ENCODE results near the gene MON2. TPM values are rescaled to one million over a fixed set of nuclear protein-coding genes. Genes with fewer than 3 reads are reported as not detected.
A peak's percentile ranks its signal among the peaks of the same experiment; 100 is the strongest.
"Not testable (repeated sequence)": the region's sequence is repeated elsewhere in the genome, so short reads cannot be mapped to it uniquely, and the experiment has no call there.

Gene MON2
- total RNA-seq, 1 experiment from 2014 or later = 17.4 TPM

- DNase-seq (ENCODE audit: low read depth in 1 of 2, low spot score in 2 of 2); H3K4me1 ChIP-seq (replicated peaks): not testable (repeated sequence)
These were observed 47.5 kb downstream of the MON2 start for GRCh38 chr12:62514080-62514479.

GRCh38 chr12:62516927-62517326, 50.3 kb downstream of the MON2 start:
- H3K27ac ChIP-seq = no peak overlapping the region
- H3K4me1 ChIP-seq (replicated peaks) = no peaks in the 10 kb centered on the region; the same call in 1 of the 2 replicates
- no peak for DNase-seq (ENCODE audit: low read depth in 1 of 2, low spot score in 2 of 2)
- H3K4me3 ChIP-seq = no peak overlapping the region
- H3K36me3 ChIP-seq = peaks cover 62% of the 10 kb centered on the region
- H3K9me3 ChIP-seq (replicated peaks) = no peaks in the 10 kb centered on the region
- H3K27me3 ChIP-seq (replicated peaks) = no peaks in the 10 kb centered on the region

More at GRCh38 chr12:62514080-62514479, 47.5 kb downstream of the MON2 start:
- not testable (repeated sequence) for H3K4me3 ChIP-seq; H3K9me3 ChIP-seq (replicated peaks); H3K27me3 ChIP-seq (replicated peaks); H3K27ac ChIP-seq
- peaks cover 71% of the 10 kb centered on the region for H3K36me3 ChIP-seq

- Histone ChIP-seq H3K9me3 (replicated peaks) (no peaks in the 10 kb centered on the region), H3K27me3 (replicated peaks) (no peaks in the 10 kb centered on the region), H3K27ac (no peak overlapping the region), H3K4me3 (no peak overlapping the region), H3K36me3 (peaks cover 56% of the 10 kb centered on the region), H3K4me1 (replicated peaks) (no peaks in the 10 kb centered on the region; the same call in 1 of the 2 replicates)
- DNase-seq (ENCODE audit: low read depth in 1 of 2, low spot score in 2 of 2) = no peak
These were observed 51.3 kb downstream of the MON2 start for GRCh38 chr12:62517887-62518286.

GRCh38 chr12:62519043-62519442, 52.4 kb downstream of the MON2 start:
- Histone ChIP-seq H3K9me3 (replicated peaks) (no peaks in the 10 kb centered on the region), H3K4me3 (no peak overlapping the region), H3K27ac (no peak overlapping the region), H3K4me1 (replicated peaks) (no peaks in the 10 kb centered on the region; the same call in 1 of the 2 replicates), H3K36me3 (peaks cover 48% of the 10 kb centered on the region), H3K27me3 (replicated peaks) (no peaks in the 10 kb centered on the region)
- no peak for DNase-seq (ENCODE audit: low read depth in 1 of 2, low spot score in 2 of 2)

GRCh38 chr12:62520361-62520760, 53.7 kb downstream of the MON2 start:
- Histone ChIP-seq H3K4me1 (replicated peaks) (no peaks in the 10 kb centered on the region; the same call in 1 of the 2 replicates), H3K36me3 (peaks cover 42% of the 10 kb centered on the region), H3K27me3 (replicated peaks) (no peaks in the 10 kb centered on the region), H3K27ac (no peak overlapping the region), H3K4me3 (no peak overlapping the region), H3K9me3 (replicated peaks) (no peaks in the 10 kb centered on the region)
- no peak for DNase-seq (ENCODE audit: low read depth in 1 of 2, low spot score in 2 of 2)

GRCh38 chr12:62522984-62523383, 56.4 kb downstream of the MON2 start:
- Histone ChIP-seq H3K4me1 (replicated peaks) (no peaks in the 10 kb centered on the region; the same call in 1 of the 2 replicates), H3K9me3 (replicated peaks) (no peaks in the 10 kb centered on the region), H3K4me3 (no peak overlapping the region), H3K36me3 (peaks cover 34% of the 10 kb centered on the region), H3K27ac (no peak overlapping the region), H3K27me3 (replicated peaks) (no peaks in the 10 kb centered on the region)
- DNase-seq (ENCODE audit: low read depth in 1 of 2, low spot score in 2 of 2) = no peak

- no peak overlapping the region for H3K27ac ChIP-seq
- H3K9me3 ChIP-seq (replicated peaks) = no peaks in the 10 kb centered on the region
- no peak overlapping the region for H3K4me3 ChIP-seq
- DNase-seq (ENCODE audit: low read depth in 1 of 2, low spot score in 2 of 2) = no peak
- no peaks in the 10 kb centered on the region for H3K27me3 ChIP-seq (replicated peaks)
- H3K4me1 ChIP-seq (replicated peaks) = no peaks in the 10 kb centered on the region; the same call in 1 of the 2 replicates
- peaks cover 31% of the 10 kb centered on the region for H3K36me3 ChIP-seq
These were observed 57.0 kb downstream of the MON2 start for GRCh38 chr12:62523619-62524018.

- no peaks in the 10 kb centered on the region for H3K27me3 ChIP-seq (replicated peaks)
- H3K36me3 ChIP-seq = peaks cover 29% of the 10 kb centered on the region
- DNase-seq (ENCODE audit: low read depth in 1 of 2, low spot score in 2 of 2) = no peak
- H3K4me1 ChIP-seq (replicated peaks) = peaks cover 1% of the 10 kb centered on the region
- H3K27ac ChIP-seq = no peak overlapping the region
- no peak overlapping the region for H3K4me3 ChIP-seq
- no peaks in the 10 kb centered on the region for H3K9me3 ChIP-seq (replicated peaks)
These were observed 58.6 kb downstream of the MON2 start for GRCh38 chr12:62525271-62525670.

- Histone ChIP-seq H3K27ac (peak overlapping the region; percentile 48), H3K9me3 (replicated peaks) (no peaks in the 10 kb centered on the region), H3K27me3 (replicated peaks) (no peaks in the 10 kb centered on the region), H3K4me1 (replicated peaks) (peaks cover 12% of the 10 kb centered on the region), H3K4me3 (no peak overlapping the region), H3K36me3 (peaks cover 38% of the 10 kb centered on the region)
- peak in 1 of 2 experiments; percentile 63 for DNase-seq (ENCODE audit: low read depth in 1 of 2, low spot score in 2 of 2)
These were observed 64.0 kb downstream of the MON2 start for GRCh38 chr12:62530596-62530995.

- H3K27me3 ChIP-seq (replicated peaks) = no peaks in the 10 kb centered on the region
- no peak overlapping the region for H3K4me3 ChIP-seq
- no peak for DNase-seq (ENCODE audit: low read depth in 1 of 2, low spot score in 2 of 2)
- no peak overlapping the region for H3K27ac ChIP-seq
- H3K9me3 ChIP-seq (replicated peaks) = no peaks in the 10 kb centered on the region
- peaks cover 35% of the 10 kb centered on the region for H3K36me3 ChIP-seq
- H3K4me1 ChIP-seq (replicated peaks) = peaks cover 12% of the 10 kb centered on the region
These were observed 65.7 kb downstream of the MON2 start for GRCh38 chr12:62532333-62532732.

- Histone ChIP-seq H3K4me1 (replicated peaks) (peaks cover 12% of the 10 kb centered on the region), H3K36me3 (peaks cover 44% of the 10 kb centered on the region), H3K9me3 (replicated peaks) (no peaks in the 10 kb centered on the region), H3K27ac (no peak overlapping the region), H3K27me3 (replicated peaks) (no peaks in the 10 kb centered on the region), H3K4me3 (no peak overlapping the region)
- DNase-seq (ENCODE audit: low read depth in 1 of 2, low spot score in 2 of 2) = no peak
These were observed 66.6 kb downstream of the MON2 start for GRCh38 chr12:62533087-62533754.

GRCh38 chr12:62533755-62534107, 67.1 kb downstream of the MON2 start:
- no peak overlapping the region for H3K4me3 ChIP-seq
- DNase-seq (ENCODE audit: low read depth in 1 of 2, low spot score in 2 of 2) = no peak
- H3K4me1 ChIP-seq (replicated peaks) = peaks cover 12% of the 10 kb centered on the region
- peaks cover 46% of the 10 kb centered on the region for H3K36me3 ChIP-seq
- H3K27ac ChIP-seq = no peak overlapping the region
- H3K27me3 ChIP-seq (replicated peaks) = no peaks in the 10 kb centered on the region
- H3K9me3 ChIP-seq (replicated peaks) = no peaks in the 10 kb centered on the region

GRCh38 chr12:62536546-62536945, 69.9 kb downstream of the MON2 start:
- Histone ChIP-seq H3K9me3 (replicated peaks) (no peaks in the 10 kb centered on the region), H3K4me1 (replicated peaks) (no peaks in the 10 kb centered on the region; the same call in 1 of the 2 replicates), H3K27ac (no peak overlapping the region), H3K27me3 (replicated peaks) (no peaks in the 10 kb centered on the region), H3K36me3 (peaks cover 42% of the 10 kb centered on the region), H3K4me3 (no peak overlapping the region)
- DNase-seq (ENCODE audit: low read depth in 1 of 2, low spot score in 2 of 2) = no peak

GRCh38 chr12:62537551-62537950, 70.9 kb downstream of the MON2 start:
- H3K27ac ChIP-seq = no peak overlapping the region
- H3K36me3 ChIP-seq = peaks cover 38% of the 10 kb centered on the region
- H3K4me3 ChIP-seq = no peak overlapping the region
- H3K27me3 ChIP-seq (replicated peaks) = no peaks in the 10 kb centered on the region
- no peak for DNase-seq (ENCODE audit: low read depth in 1 of 2, low spot score in 2 of 2)
- no peaks in the 10 kb centered on the region for H3K9me3 ChIP-seq (replicated peaks)
- H3K4me1 ChIP-seq (replicated peaks) = no peaks in the 10 kb centered on the region; the same call in 1 of the 2 replicates

GRCh38 chr12:62540354-62540753, 73.7 kb downstream of the MON2 start:
- no peaks in the 10 kb centered on the region; the same call in 1 of the 2 replicates for H3K4me1 ChIP-seq (replicated peaks)
- DNase-seq (ENCODE audit: low read depth in 1 of 2, low spot score in 2 of 2) = no peak
- no peaks in the 10 kb centered on the region for H3K9me3 ChIP-seq (replicated peaks)
- H3K27ac ChIP-seq = no peak overlapping the region
- no peaks in the 10 kb centered on the region for H3K27me3 ChIP-seq (replicated peaks)
- peaks cover 30% of the 10 kb centered on the region for H3K36me3 ChIP-seq
- no peak overlapping the region for H3K4me3 ChIP-seq

All from SJSA1 (cell line).